Left colon (tissue), 2 donors: ENCODE measurements around the gene GSTT2. TPM values are rescaled to one million over a fixed set of nuclear protein-coding genes. Genes with fewer than 3 reads are reported as not detected.
A peak's percentile ranks its signal among the peaks of the same experiment; 100 is the strongest.
"Not testable (repeated sequence)": the region's sequence is repeated elsewhere in the genome, so short reads cannot be mapped to it uniquely, and the experiment has no call there.

Experiments used
- ATAC-seq: fragments of 200-7000 bp; cut with Tn5 transposase; one replicate; pipeline ENCODE4 v1.9.1; 2020; ENCODE audit warnings: mild to moderate bottlenecking, moderate library complexity
- DNase-seq, 2 donors: peaks; one replicate each; pipeline ENCODE4 v3.0.0-alpha.2; 2020
- intact Hi-C, 2 donors: fragments of 100-400 bp; cut with DNase I in 1 of 2; cut with micrococcal nuclease in 1 of 2; formaldehyde crosslinking; loops; one replicate each; pipeline versions ENCODE4 v1.11.2 to v1.14.0; 2022; cut with DNase I, micrococcal nuclease
- total RNA-seq, 2 donors: library from RNA; stranded (reverse); fragmentation: NEBNext Ultra II Directional; extraction: Animal tissue kit (Norgen Biotek cat#: 25700); gene quantifications; one replicate each; pipeline ENCODE4 v1.2.1, GENCODE V29; 2021
- donor health status: DM: no; HTN: no; CAD: no.
- donor health status: DM: yes; HTN: yes; CAD: no.

The GSTT2 gene
- total RNA-seq, 2 donors from 2014 or later, result 0.89 TPM; not detected in 1

- intact Hi-C loops, result no loop called here
- no peak for ATAC-seq
- no peak for DNase-seq
Measured at GRCh38 chr22:23970201-23970641, 9.7 kb upstream of the GSTT2 start.

GRCh38 chr22:23970816-23971486 is 9.0 kb upstream of the GSTT2 start:
- intact Hi-C loops, result no loop called here
- ATAC-seq (no peak), DNase-seq (no peak)

- ATAC-seq, intact Hi-C loops, DNase-seq: not testable (repeated sequence)
Measured at GRCh38 chr22:23971927-23972326, 8.0 kb upstream of the GSTT2 start.

- ATAC-seq, result peak; percentile 95
- DNase-seq, intact Hi-C loops: not testable (repeated sequence)
Measured at GRCh38 chr22:23974345-23974744, 5.6 kb upstream of the GSTT2 start, which contains the start of gene DDT. Gene DDT, minus strand, starts transcription at chr22:23974441. Its CDS starts 27 bp downstream, at chr22:23974414.

GRCh38 chr22:23974836-23975352 is 5.0 kb upstream of the GSTT2 start:
- intact Hi-C loops, result not testable (repeated sequence)
- DNase-seq, result peak in 1 of 2 donors; percentile 35
- ATAC-seq, result peak; percentile 55

GRCh38 chr22:23977304-23977703 is 2.6 kb upstream of the GSTT2 start:
- DNase-seq, intact Hi-C loops, ATAC-seq: not testable (repeated sequence)

- ATAC-seq, DNase-seq, intact Hi-C loops: not testable (repeated sequence)
Measured at GRCh38 chr22:23980567-23980966, 633 bp downstream of the GSTT2 start.

GRCh38 chr22:23984430-23984829 is 4.5 kb downstream of the GSTT2 start:
- no peak for ATAC-seq
- DNase-seq, result no peak
- intact Hi-C loops, result no loop called here

GRCh38 chr22:23986089-23986488 is 6.2 kb downstream of the GSTT2 start:
- DNase-seq, intact Hi-C loops, ATAC-seq: not testable (repeated sequence)

- ATAC-seq, DNase-seq, intact Hi-C loops: not testable (repeated sequence)
Measured at GRCh38 chr22:23986538-23987178, 6.7 kb downstream of the GSTT2 start.

- ATAC-seq, intact Hi-C loops: not testable (repeated sequence)
Measured at GRCh38 chr22:23989583-23990244, 9.8 kb downstream of the GSTT2 start.

GRCh38 chr22:23993080-23993479 is 13.1 kb downstream of the GSTT2 start:
- ATAC-seq, DNase-seq, intact Hi-C loops: not testable (repeated sequence)

More at GRCh38 chr22:23989583-23990244, 9.8 kb downstream of the GSTT2 start:
- not testable (repeated sequence) for DNase-seq

GRCh38 chr22:23993581-23994177 is 13.7 kb downstream of the GSTT2 start:
- intact Hi-C loops, DNase-seq: not testable (repeated sequence)

GRCh38 chr22:23997092-23997491 is 17.2 kb downstream of the GSTT2 start:
- intact Hi-C loops, result no loop called here
- DNase-seq (no peak), ATAC-seq (no peak)

More at GRCh38 chr22:23993581-23994177, 13.7 kb downstream of the GSTT2 start:
- ATAC-seq, result not testable (repeated sequence)

- DNase-seq, intact Hi-C loops, ATAC-seq: not testable (repeated sequence)
Measured at GRCh38 chr22:23999779-24000178, 19.8 kb downstream of the GSTT2 start.

- no peak for ATAC-seq
- DNase-seq, result no peak
- intact Hi-C loops, result no loop called here
Measured at GRCh38 chr22:24001314-24001713, 21.4 kb downstream of the GSTT2 start.

- intact Hi-C loops, result no loop called here
- DNase-seq, result no peak
- ATAC-seq, result no peak
Measured at GRCh38 chr22:24002272-24002671, 22.3 kb downstream of the GSTT2 start.

GRCh38 chr22:24002851-24003250 is 22.9 kb downstream of the GSTT2 start:
- intact Hi-C loops, result no loop called here
- DNase-seq (no peak), ATAC-seq (peak; percentile 79)

- ATAC-seq (no peak), DNase-seq (no peak)
- intact Hi-C loops, result no loop called here
Measured at GRCh38 chr22:24003887-24004286, 24.0 kb downstream of the GSTT2 start.
